Cardiac septum (tissue), 1 donor: ENCODE data around the gene LCP2. TPM values are rescaled to one million over a fixed set of nuclear protein-coding genes. Genes with fewer than 3 reads are reported as not detected.
A peak's percentile ranks its signal among the peaks of the same experiment; 100 is the strongest.

Experiments used
- DNase-seq: peaks from one replicate; pipeline ENCODE4 v3.0.0-alpha.2; 2020; ENCODE audit warnings: low spot score
- intact Hi-C: fragments of 100-400 bp; cut with DNase I; formaldehyde crosslinking; loops from one replicate; pipeline ENCODE4 v1.14.0; 2022
- total RNA-seq: library from RNA; stranded (reverse); fragmentation: NEBNext Ultra II Directional; extraction: Animal tissue kit (Norgen Biotek cat#: 25700); gene quantifications from one replicate; pipeline ENCODE4 v1.2.1, GENCODE V29; 2021
- donor health status: DM: no; HTN: no; CAD: no.

The LCP2 gene
- total RNA-seq, 1 donor from 2014 or later = 6.2 TPM

GRCh38 chr5:170327168-170327567 lies 29.6 kb upstream of the LCP2 start:
- no peak for DNase-seq
- intact Hi-C loops = no loop called here

GRCh38 chr5:170319301-170319700 lies 21.7 kb upstream of the LCP2 start:
- intact Hi-C loops = no loop called here
- no peak for DNase-seq

GRCh38 chr5:170317499-170317898 lies 19.9 kb upstream of the LCP2 start:
- no peak for DNase-seq
- intact Hi-C loops = no loop called here

GRCh38 chr5:170316937-170317336 lies 19.4 kb upstream of the LCP2 start:
- no peak for DNase-seq
- intact Hi-C loops = no loop called here

- intact Hi-C loops = no loop called here
- DNase-seq = peak; percentile 84
Measured at GRCh38 chr5:170315154-170315553, 17.6 kb upstream of the LCP2 start.

- no peak for DNase-seq
- intact Hi-C loops = no loop called here
Measured at GRCh38 chr5:170314541-170315095, 17.0 kb upstream of the LCP2 start.

- no peak for DNase-seq
- intact Hi-C loops = no loop called here
Measured at GRCh38 chr5:170313816-170314215, 16.2 kb upstream of the LCP2 start.

- intact Hi-C loops = no loop called here
- DNase-seq = no peak
Measured at GRCh38 chr5:170313344-170313743, 15.8 kb upstream of the LCP2 start.

GRCh38 chr5:170312666-170313065 lies 15.1 kb upstream of the LCP2 start:
- intact Hi-C loops = no loop called here
- no peak for DNase-seq

- intact Hi-C loops = no loop called here
- no peak for DNase-seq
Measured at GRCh38 chr5:170312301-170312595, 14.7 kb upstream of the LCP2 start.

GRCh38 chr5:170311511-170312300 lies 14.1 kb upstream of the LCP2 start:
- intact Hi-C loops = no loop called here

GRCh38 chr5:170310256-170310926 lies 12.8 kb upstream of the LCP2 start:
- no peak for DNase-seq
- intact Hi-C loops = no loop called here

More at GRCh38 chr5:170311511-170312300, 14.1 kb upstream of the LCP2 start:
- DNase-seq = no peak

- no peak for DNase-seq
- intact Hi-C loops = no loop called here
Measured at GRCh38 chr5:170308686-170309085, 11.1 kb upstream of the LCP2 start.

GRCh38 chr5:170307575-170308465 lies 10.2 kb upstream of the LCP2 start:
- DNase-seq = peak; percentile 91
- intact Hi-C loops = no loop called here

- intact Hi-C loops = no loop called here
- no peak for DNase-seq
Measured at GRCh38 chr5:170306381-170306831, 8.8 kb upstream of the LCP2 start.

- intact Hi-C loops = no loop called here
- no peak for DNase-seq
Measured at GRCh38 chr5:170305646-170306025, 8.1 kb upstream of the LCP2 start.

GRCh38 chr5:170305016-170305645 lies 7.6 kb upstream of the LCP2 start:
- no peak for DNase-seq
- intact Hi-C loops = no loop called here

- intact Hi-C loops = no loop called here
- no peak for DNase-seq
Measured at GRCh38 chr5:170303549-170303948, 6.0 kb upstream of the LCP2 start.

- DNase-seq = peak; percentile 86
- intact Hi-C loops = no loop called here
Measured at GRCh38 chr5:170302653-170303501, 5.3 kb upstream of the LCP2 start.
